Effector CD4-positive, alpha-beta T cell (primary cell): ENCODE measurements around the gene HS6ST3.
"Not testable (repeated sequence)": the region's sequence is repeated elsewhere in the genome, so short reads cannot be mapped to it uniquely, and the experiment has no call there.

ENCODE experiments used
- DNase-seq: peaks from one replicate; pipeline ENCODE4 v3.0.0-alpha.2; 2020

Gene HS6ST3

DNA sequence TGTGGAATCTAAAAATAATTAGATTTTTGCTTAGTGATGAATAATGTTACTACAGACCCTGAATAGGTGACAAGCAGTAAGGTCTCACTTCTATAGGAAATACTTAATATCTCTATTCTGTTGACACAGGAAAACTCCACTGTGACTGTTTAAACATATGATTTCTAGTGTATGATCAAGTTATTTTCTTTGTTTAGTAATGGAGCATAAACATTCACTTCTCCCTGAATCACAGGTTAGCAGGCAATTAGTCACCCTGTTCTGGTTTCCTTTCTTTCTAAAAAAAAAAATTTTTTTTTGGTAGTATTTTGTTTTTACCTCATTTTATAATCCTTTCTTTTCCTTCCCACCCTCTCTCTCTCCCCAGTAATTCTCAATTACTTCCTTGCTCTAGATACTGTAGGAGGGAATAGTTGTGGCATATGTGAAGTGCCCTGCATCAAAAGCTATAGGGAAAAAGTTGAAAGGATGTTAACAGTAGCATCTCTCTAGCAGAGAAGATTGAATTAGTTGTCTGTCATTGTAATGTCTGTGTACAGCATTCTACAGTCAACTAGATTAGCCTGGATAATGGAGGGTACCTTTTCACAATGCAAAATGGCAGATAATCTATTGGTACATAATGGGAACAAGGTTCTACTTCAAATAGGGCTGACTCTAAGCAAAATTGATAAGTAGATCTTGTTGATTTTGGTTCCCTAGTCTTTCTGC, 3.5 kb downstream of the HS6ST3 start:
- DNase-seq = no peak

DNA sequence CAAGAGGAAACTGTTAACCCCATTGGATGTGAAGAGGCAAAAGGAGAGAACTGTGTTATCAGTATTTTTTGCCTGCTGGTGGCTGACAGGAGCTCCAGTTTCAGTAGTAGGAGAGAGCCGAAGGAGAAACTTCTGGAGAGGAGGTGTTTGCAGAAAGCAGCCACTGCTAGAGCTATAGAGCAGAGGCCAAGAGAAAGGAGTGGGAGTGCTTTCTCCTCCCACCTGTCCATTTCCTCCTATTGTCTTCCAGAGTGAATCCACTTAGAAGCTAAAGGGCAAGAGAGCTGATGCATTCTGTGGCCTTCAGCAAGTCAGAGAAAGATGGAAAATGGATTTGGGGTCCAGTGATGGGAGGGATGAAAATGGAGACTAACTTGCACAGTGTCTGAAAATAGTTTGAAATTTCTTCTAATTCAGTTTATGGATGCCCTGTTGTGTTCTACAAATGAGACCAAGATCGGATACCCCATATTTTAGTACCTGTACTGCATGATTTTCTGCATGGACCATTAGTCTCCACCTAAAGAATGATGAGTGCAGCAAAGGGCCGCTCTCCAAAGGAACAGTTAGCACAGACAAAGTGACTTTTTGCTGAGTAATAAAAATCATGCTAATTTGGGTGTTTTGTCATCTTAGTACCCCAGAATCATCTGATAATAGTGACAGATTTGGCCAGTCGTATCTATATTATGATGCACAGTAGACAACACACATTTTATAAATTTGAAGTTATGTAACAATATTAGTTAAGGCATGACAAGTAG, 10.7 kb downstream of the HS6ST3 start:
- no peak for DNase-seq

DNA sequence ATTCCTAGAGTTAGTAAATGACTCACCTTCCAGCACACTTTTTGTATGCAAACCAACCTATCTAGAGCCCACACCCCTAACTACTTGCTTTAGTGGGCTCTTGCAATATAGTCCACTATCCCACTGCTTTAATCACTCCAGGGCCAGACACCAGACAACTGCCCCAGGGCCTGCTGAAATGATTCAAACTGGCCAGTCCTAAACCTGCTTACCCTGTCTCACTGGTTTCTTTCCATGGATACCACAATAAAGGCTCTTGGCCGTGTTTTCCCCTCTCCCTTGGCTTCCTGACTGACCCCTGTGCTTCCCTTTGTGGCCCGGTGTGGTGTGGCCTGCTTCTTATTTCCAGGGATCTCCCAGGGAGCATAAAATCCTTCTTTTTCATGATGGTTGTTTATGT, 14.6 kb downstream of the HS6ST3 start:
- DNase-seq = no peak

DNA sequence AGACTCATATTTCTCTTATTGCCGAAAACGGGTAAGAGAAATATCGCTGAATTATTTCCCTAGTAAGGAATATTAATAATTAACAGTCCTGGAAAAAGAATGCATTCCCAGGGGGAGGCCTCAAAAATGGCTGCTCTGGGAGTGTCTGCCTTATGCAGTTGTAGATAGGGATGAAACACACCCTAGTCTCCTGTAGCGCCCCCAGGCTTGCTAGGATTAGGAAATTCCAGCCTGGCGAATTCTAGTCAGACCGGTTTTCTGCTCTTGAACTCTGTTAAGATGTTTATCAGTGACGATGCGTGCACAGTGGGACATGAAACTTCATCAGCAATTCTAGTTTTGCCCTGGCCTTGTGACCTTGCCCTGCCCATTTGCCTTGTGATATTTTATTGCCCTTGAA, 18.2 kb downstream of the HS6ST3 start:
- DNase-seq = not testable (repeated sequence)

DNA sequence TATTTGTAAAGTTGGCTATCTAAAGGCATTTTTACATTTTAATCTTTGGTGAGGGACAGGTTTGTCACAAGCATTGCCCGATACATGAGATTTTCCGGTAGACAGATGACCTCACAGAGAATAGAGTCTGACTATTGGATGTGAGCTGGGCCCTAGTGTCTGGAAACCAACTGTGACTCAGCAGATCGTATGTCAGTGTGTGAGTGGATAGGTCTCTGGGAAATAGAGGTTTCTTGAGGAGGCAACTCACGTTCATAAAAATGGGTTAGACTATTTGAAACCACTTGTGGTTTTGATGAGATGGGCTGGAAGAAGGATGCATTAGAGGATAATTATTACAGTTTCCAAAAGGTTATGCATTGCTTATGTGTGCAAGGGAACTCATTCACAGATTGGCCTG, 19.2 kb downstream of the HS6ST3 start:
- DNase-seq = no peak

DNA sequence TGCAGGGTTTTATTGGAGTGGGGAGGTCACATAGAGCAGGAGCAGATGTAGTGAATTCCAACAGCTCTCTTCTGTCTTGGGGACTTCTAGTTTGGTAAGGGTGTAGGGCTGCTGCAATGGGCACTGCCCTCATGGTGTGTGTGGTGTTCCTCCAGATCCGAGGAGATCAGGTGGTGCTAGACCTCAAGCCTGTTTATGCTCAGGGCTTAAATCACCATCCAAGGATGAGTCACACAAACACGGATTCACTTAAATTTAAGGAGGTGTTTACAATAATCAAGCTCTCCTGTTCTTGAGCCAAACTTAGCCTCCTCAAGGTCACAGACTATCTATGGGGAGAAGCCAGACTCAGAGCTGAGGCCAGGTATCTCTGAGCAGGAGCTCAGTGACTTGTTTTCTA, 23.0 kb downstream of the HS6ST3 start:
- DNase-seq = no peak

DNA sequence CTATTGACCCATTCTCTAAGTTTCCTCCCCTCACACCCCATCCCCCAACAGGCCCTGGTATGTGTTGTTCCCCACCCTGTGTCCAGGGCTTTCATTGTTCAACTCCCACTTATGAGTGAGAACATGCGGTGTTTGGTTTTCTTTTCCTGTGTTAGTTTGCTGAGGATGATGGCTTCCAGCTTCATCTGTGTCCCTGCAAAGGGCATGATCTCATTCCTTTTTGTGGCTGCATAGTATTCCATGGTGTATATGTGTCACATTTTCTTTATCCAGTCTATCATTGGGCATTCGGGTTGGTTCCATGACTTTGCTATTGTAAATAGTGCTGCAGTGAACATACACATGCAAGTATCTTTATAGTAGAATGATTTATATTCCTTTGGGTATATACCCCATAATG, 25.5 kb downstream of the HS6ST3 start:
- not testable (repeated sequence) for DNase-seq

DNA sequence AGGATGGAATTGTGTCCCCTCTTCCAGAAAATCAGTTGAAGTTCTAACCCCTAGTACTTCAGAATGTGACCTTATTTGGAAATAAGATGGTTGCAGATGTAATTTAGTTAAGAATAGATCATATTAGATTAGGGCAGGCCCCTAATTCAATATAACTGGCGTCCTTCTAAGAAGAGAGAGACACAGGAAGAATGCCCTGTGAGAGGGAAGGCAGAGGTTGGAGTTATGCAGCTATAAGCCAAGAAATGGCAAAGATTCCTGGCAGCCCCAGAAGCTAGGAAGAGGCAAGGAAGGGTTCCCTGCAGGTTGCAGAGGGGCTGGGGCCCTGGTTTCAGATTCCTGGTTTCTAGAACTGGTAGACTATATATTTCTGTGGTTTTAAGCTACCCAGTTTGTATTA, 30.0 kb downstream of the HS6ST3 start:
- DNase-seq = no peak

DNA sequence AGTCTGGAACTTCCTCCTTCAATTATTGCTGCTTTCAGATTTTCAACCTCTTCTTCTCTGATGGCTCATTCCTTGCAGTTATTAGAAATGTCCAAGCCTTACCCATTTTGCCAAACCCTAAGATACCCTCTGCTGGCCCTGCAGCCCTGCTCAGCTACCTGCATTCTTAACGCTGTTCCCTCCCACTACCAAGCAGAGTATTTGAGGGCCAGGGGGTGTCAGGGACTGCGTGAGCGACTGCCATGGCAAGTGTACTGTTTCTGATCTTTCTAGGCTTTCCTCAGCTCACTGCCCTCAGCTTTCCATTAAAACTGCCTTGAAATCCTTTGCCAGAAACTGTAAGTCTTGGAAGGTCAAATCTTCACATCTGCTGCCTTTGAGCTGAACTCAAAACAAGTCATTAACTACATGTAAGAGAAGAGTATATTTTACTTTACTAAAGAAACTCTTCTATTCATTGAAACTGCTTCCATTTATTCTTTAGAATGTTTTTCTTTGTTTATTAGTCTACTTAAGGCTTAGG, 41.0 kb downstream of the HS6ST3 start:
- no peak for DNase-seq

DNA sequence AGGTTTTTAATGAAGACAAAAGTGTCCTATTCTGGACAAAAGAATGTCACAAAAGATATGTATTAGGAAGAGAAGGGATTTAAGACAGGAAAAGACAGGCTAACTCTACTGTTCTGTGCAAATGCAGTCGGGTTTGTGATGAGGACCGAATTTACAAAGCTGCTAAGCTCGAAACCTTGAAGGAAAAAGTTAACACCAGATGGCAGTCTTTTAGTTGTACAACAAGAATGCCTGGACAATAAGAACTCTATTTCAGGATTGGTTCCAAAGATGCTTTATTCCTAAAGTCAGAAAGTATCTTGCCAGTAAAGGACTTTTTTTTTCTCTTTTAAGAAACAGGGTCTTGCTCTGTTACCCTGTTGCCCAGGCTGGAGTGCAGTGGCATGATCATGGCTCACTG, 51.1 kb downstream of the HS6ST3 start:
- no peak for DNase-seq

DNA sequence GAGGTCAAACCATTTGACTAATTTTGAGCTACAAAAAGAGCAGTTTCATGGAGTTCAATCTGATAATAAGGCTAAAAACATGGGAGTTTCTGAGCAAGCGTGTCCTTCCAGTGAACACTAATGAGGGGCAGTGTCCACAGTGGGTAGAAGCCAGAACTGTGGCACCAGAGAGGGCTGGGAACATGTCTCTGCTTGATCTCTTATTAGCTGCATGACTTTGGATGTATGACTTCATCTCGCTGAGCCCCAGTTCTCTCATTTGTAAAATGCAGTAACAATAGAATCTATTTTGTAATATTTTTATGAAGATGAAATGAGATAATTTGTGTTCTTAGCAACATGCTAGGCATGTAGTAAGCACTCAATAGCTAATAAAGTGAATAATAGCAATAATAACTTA, 69.8 kb downstream of the HS6ST3 start:
- DNase-seq = no peak

DNA sequence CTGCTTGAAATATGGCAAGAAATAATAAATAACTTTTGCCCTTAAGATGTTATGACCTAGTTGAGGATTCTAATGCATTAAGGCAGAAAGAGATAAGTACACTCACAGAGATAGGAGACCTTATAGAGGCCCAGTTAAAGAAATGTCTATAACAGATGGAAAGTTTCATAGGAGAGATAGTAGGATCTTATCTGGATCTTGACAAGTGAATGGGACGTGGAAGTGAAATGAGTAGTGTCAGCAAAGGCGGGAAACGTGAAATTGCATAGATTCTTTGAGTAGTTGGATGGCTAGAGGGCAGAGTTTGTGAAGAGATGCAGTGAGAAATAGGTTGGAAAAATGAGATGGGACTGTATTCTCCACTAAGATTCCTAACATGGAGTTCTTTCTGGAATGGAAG, 71.2 kb downstream of the HS6ST3 start:
- no peak for DNase-seq

DNA sequence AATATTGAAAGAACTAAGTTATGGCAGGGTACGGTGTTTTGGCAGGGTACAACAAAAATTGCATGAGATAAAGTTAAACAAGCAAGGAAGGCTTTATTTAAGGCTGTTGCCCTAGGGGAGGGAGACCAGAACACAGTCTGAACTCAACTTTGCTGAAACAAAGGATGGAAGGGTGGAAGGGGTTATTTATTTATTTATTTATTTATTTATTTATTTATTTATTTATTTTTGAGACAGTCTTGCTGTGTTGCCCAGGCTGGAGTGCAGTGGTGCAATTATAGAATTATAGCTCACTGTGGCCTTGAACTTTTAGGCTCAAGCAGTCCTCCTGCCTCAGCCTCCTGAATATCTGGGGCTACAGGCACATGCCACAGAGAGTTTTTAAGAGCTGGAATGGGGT, 75.9 kb downstream of the HS6ST3 start:
- no peak for DNase-seq

DNA sequence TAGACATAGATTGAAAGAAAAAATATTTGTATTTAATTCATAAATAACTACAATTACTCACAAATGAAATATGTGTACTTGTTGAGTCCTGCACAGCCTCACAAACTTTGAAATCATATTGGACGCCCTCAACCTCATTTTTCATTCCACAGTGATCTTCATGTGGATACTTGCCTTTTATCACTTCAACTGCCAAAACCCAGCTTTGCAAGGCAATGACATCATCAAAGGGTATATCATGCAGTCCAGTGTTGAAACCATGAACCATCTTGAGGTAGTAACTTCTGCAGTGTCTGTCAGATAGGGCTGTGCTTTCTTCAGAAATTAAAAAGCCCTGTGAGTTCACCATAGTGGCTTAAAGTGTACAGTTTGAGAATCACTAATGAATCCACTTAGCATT, 82.2 kb downstream of the HS6ST3 start:
- DNase-seq = no peak

DNA sequence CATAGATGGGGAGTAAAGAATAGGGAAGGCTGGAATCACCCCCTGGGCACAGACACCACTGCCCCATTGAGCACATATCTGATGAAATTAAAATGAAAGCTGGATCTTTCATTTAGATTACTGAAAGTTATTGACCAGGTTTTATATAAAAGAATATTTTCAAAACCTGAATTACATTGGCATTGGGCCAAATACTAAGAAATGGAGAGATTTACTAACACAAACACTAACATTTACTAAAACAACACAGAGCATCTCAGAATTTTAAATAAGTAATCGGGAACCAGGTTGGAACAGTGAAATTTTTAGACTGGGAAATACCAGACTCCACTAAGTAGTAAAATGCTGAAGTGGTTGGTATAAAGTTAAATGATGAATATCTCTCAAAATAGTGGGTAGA, 88.9 kb downstream of the HS6ST3 start:
- no peak for DNase-seq

DNA sequence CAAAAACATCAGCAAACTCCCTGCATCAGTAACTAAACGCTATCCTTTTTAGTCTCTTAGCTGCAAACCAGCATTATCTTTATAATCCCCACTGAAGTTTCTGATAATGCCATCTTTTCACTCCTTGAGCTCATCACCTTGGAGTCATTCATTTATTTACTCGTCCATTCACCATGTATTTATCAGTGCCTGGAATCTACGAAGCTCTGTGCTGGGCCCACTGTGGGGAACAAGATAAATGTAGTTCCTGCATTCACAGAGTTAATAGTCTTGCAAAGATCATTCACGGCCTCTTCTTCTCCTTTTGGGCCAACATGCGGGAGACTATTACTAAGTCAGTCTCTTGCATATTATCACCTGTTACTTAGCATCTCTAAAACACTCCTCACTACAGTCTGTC, 89.4 kb downstream of the HS6ST3 start:
- no peak for DNase-seq

DNA sequence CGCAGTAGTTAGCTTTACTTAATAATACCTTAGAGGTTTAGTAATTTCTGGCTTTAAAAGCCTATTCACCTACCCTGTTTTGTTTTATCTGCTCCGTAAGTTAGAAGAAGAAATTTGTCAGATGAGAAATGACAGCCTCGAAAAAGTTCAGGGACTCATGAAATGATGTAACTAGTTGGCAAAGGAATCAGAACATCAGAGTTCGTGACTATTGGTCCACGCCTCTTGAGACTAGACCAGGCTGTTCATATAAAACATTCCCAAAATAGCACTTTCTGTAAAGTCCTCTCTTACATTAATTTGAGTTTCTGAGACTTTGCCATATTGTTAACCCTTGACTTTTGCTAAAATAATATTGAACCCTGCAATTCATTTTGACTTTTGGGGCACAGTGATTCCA, 92.0 kb downstream of the HS6ST3 start:
- no peak for DNase-seq

DNA sequence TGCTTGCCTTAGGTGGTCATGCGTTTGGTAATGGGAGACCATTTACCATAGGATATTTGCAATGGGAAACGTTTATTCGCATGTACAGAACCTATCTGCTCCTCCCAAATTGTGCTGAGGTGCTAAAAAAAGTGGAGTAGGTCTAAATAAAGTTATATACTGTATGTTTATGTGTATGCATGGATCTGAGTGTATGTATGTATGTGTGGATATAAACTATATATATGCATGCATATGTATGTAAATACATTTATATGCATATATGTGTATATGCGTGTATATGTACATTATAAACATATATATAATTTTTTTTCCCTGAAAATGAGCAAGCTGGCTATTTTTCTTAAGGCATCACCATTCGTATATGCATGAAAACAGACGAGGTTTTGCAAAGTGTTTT, 95.9 kb downstream of the HS6ST3 start:
- no peak for DNase-seq

DNA sequence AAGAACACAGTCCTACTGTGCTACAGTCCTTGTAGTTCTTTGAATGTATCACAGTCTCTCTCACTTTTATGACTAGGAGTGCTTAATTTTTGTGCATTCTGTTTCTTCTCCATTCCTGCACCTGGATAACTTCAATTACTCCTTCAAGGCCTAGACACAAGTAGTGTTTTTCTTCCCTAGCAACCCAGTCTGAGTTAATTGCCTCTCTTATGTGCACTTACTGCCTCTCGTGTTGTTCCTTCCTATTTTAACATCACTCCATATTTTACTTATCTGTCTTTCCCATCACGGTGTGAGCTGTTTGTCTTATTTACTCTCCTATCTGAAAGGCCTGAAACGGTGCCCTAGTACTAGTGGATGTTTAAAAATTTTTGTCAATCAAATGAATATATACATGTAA, 101.5 kb downstream of the HS6ST3 start:
- no peak for DNase-seq

DNA sequence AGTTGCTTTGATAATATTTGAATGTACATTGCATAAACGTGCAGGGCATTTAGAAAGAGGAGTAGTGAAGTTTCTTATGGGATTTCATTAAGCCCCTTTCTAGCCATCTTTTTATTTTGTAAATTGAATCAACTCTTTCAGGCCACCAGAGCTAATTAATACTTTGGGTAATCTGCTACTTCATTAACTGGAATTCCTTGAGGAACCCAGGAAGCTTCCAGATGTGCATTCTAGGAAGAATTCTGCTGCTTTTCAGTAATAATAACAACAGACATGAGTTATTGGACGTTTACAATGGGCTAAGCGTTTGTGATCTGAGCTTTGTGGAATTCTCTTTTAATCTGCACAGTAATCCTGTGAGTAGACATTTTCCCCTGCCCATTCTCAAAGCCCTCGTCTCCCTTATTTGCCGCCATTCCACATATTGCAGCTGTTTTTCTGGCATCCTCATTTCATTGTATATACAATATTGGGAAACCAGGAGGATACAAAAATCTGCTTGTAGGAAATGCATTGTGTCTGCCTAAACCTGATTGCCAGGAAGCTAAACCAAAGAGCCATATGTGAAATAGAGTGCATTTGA, 103.9 kb downstream of the HS6ST3 start:
- no peak for DNase-seq

DNA sequence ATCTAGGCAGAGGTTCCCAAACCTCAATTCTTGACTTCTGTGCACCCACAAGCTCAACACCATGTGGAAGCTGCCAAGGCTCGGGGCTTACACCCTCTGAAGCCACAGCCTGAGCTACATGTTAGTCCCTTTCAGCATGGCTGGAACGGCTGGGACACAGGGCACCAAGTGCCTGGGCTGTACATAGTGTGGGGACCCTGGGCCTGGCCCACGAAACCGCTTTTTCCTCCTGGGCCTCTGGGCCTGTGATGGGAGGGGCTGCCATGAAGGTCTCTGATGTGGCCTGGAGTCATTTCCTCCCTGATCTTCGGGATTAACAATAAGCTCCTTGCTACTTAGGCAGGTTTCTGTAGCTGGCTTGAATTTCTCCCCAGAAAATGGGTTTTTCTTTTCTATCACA, 108.1 kb downstream of the HS6ST3 start:
- no peak for DNase-seq

DNA sequence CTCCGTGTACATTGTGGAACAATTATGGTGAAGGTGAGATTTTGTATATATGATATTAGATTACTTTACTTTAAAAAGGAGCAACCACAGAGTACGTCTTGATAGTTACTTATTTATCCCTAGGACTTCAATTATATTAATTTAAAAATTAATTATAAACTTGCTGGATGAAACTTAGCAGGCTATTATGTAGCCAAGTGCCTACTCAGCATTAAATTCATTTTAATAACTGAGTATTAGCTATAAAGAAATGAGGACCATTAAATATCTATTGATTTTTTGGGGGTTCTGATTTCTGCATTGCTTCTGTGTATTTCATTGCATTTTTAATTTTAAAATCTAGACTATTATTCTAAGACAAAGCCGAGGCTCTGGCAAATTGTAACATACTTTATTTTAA, 109.4 kb downstream of the HS6ST3 start:
- DNase-seq = no peak

DNA sequence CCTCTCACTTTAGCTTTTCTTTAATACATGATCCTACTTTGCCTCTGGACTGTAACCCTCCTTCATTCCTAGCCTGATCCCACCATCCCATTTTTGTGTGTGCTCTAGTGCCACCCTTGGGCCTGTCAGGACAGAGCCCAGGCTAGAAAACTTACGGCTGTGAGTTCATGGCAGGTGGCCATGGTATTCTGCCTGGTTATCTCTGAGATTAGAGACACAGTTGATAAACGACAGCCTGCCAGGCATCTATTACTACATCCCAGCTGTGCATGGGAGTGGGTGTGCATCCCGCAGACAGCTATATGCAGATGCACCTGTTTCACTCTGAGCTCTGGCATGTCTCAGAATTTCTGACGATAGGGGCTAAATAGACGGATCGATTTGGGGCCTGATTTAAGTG, 110.9 kb downstream of the HS6ST3 start:
- no peak for DNase-seq

DNA sequence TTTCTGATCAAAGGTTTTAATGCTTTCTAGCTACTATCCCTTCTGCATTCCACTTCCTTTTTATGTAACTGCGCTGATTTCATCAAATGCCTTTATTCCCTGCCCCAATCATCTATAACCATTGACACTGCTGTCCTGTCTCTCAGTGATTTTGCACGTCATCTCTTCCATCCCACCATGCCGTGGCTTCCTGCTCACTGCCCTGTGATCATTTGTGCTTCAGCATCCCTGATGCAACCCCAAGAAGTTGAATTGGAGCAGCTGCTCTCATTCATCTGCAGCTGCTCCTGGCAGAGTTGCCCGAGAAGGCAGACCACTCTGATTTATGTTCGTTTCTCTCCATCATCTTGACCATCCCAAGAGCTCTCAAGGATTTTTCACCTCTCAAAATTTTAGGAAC, 112.4 kb downstream of the HS6ST3 start:
- no peak for DNase-seq
